GM21825 (cell line): Measurements from ENCODE around the gene HSD11B2.

ENCODE experiments used
- ATAC-seq: cut with Tn5 transposase; IDR thresholded peaks from one replicate; pipeline ENCODE4 v1.9.1; 2021; ENCODE audit warnings: mild to moderate bottlenecking, moderate library complexity; ENCODE audit not compliant: unreplicated experiment

The HSD11B2 gene

DNA sequence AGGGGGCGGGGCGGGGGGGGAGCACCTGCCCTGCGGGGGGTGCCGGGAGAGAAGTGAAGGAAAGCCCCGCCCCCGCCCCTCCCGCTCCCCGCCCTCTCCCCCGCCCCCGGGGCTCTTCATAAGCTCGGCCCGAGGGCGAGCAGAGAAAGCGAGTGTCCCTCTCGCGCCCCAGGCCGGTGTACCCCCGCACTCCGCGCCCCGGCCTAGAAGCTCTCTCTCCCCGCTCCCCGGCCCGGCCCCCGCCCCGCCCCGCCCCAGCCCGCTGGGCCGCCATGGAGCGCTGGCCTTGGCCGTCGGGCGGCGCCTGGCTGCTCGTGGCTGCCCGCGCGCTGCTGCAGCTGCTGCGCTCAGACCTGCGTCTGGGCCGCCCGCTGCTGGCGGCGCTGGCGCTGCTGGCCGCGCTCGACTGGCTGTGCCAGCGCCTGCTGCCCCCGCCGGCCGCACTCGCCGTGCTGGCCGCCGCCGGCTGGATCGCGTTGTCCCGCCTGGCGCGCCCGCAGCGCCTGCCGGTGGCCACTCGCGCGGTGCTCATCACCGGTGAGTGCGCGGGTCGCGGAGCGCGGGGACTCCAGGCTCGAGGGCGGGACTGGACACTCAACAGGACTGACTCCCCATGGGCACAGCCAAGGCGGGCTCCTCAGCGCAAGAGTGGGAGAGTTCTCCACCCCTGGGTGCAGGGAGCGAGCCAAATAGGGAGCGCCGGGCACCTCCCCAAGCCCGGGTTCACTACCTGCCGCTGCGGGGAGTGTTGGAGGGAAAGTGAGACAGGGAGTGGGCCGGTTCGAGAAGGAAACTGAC, at the start of gene HSD11B2:
TSS of gene HSD11B2 (plus strand) at position 145 of the 798 bp plus-strand sequence. CDS start at position 273, 128 bp downstream.
- no peak for ATAC-seq

DNA sequence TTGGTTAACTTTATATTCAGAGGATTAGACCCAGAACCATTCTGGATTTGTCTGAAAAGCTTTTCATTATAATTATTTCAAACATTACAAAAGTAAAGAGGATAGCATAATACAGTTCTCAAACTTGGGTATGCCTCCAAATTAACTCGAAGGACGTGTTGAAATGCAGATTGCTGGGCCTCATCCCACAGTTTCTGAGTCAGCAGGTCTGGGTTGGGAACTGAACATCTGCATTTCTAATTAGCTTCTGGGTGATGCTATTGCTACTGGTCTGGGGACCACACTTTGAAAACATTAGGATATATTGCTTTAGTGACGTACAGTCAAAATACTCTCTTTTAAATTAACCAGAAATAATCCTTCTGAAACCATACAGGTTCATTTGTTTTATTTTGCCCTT, 47.6 kb upstream of the HSD11B2 start:
- ATAC-seq: no peak

DNA sequence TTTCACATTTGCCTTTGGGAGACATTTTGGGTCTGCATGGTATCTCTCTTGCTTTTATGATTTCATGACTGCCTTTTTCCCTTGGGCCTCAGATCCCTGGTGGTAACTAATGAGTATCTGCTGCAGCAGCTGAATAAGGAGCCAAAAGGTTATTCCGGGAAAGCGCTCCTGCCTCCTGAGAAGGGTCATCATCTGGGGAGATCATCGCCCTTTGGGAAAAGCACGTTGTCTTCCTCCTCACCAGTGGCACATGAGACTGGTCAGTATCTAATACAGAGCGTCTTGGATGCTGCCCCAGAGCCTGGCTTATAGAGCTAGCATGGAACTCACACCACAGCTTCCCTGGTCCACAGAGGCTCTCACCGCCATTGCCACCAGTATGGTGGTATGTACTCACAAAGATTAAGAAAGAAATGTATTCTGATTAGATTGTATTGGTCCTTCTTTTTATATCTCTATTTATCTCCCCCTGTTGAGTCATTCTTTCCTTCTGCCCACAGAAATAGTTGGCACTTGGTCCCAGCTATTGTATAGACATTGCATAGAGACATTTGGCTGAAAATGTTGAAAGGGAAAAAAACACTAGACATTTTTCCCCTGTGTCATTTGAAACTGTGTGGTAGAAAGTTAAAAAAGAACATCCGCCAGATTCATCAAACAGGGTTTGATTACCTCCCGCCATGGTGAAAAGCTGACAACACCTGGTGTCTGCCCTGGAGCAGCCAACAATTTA, 46.0 kb upstream of the HSD11B2 start:
- no peak for ATAC-seq

DNA sequence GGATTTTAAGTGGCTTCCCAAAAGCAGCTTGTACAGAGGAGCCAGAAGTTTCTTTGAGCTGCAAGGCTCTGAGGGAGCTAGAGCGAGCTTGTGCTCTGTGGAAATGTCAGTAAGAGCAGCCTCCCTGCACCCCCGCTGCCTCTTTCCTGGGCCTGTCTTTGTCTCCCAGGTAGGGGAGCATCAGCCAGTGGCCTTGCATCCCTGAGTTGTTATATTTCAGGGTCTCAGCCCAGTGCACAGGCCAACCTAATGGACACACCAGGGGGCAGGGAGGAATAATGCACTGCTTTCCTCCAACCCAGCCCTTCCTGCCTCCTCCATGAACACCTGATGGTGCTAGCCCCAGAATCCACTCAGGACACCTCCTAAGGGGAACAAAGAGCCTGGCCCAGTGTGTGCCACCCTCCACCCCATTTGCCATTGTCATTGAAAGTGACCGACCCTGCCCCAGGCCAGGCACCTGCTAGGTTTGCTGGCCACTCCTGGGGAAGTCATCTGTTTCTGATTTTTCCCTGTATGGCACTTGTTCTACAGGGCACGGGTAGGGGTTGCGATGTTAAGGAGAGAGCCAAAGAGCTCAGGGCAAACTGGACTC, 44.0 kb upstream of the HSD11B2 start:
- ATAC-seq: no peak

DNA sequence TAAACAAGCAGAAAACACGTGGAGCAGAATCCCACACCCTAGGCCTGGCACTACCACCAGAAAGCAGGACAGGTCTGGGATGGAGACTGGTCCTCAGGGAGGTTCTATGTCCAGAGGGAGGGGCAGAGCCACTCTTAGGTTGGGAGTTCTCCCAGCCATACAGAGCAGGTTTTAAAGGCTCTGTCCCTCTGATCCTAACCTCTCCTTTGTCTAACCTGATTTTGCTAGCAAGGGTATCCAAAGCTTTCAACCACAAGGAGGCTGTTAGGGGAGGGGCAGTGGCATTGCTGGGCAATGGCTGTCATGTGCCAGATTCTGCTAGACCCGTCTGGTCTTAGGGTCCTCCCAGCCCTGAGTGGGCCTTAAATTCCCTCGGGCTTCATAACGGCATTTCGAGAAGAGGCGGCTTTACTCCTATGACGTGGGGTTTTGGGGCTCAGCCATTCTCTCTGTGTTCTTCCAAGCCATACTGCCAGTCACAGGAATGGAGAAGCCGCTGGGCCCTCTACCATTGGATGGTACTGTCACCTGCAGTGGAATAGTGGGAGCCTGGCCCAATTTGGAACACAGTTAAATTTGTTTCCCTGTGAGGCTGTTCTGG, 43.3 kb upstream of the HSD11B2 start:
- no peak for ATAC-seq

DNA sequence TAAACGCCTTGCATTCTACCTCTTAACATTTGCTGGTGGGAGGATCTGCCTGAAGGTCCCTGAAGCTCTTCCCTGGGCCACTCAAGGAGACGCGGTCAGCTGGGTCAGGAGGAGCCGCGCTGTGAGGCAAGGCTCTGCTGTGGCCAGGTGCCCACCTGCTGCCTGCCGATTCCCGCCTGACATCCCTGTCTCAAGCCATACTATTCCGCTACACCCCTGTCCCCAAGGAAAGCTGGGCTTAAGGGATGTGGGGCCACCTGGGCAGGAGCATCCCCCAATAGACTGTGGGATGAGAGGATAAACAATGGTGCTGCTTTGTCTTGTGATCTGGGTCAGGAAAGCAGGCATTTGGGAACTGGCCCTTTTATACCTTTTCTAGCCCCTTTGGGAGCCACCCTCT, 42.7 kb upstream of the HSD11B2 start:
- ATAC-seq: no peak

DNA sequence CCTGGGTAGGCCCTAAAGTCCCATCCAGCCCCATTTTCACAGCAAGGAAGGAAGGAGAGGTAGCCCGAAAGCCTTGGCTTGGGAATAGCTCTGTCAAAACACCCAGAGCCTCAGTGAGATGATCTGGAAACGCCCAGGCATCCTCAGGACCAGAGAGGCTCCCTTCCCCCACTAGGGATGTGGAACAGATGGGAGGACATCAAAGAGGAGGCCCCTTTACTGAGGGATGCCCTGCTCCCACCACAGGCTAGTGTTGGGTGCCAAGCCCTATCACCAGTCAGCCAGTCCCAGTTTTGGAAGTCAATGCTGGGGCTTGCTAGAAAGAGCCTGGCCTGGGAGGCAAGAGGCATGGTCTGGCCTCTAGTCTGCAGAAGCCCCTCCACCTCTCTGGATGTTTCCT, 42.3 kb upstream of the HSD11B2 start:
- no peak for ATAC-seq

DNA sequence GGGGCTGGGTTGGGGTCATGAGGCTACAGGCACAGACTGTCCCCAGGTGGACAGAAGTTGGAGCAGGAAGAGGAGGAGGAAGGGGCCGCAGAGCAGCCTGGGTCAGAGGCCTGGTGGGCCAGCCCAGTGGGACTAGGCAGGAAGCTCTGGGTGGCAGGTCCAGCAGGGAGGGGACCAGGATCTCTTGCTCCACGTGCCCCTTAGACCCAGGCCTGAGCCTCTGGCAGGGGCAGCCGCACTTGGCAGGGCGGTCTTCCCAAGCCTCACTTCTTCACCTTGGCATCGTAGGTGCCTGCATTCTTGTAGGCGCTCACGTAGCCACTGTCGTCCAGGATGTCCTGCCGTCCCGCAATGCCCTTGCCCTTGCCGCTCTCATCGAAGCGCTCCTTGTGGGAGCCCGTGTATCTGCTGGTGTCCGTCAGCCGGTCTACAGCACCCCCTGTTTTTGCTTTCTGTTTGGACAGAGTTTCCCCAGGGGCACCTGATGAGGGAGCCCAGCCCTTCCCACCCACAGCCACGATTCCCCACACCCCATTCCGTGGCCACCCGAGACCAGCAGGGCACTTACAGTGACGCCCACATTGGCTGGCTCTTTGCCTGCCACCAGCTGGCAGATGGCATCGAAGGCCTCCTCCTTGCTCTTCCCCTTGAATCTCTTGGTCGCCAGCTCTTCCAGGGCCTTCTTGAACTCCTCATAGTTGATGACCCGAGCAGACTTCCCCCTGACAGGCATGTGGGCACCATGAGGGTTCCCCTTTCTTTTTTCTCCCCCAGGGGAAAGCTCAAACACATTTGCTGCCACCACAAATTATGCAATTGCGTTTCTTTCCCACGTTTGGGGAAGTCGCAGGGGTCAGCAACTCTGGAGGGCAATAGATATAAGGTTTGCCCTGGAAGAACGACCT, 40.8 kb upstream of the HSD11B2 start:
- no peak for ATAC-seq

DNA sequence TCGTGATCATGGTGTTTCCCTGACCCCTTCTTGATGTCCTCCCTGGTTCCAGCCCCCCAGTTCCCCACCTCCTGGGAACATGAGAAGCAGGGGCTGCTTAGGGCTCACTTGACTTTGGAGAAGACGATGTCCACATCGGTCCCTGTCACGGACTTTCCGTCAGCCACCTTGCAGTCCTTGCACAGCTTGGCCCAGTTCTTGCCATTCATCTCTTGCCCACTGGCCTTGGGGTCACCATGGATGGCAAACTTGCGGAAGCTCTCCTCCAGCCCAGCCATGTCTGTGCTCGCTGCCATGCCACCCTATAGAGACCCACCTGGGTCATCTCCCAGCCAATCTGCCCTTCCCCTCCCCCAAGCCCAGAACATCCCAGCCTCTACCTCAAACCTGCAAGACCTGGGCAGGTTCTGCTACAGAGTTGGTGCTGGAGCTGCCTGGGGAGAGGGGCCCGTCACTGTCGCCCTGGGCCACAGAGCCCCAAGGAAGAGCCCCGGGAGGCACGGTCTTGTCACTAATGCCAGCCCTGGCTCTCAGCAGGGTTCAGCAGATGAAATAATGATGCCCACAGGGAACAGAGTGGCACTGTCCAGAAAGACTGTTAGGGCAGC, 40.0 kb upstream of the HSD11B2 start:
- ATAC-seq: no peak

DNA sequence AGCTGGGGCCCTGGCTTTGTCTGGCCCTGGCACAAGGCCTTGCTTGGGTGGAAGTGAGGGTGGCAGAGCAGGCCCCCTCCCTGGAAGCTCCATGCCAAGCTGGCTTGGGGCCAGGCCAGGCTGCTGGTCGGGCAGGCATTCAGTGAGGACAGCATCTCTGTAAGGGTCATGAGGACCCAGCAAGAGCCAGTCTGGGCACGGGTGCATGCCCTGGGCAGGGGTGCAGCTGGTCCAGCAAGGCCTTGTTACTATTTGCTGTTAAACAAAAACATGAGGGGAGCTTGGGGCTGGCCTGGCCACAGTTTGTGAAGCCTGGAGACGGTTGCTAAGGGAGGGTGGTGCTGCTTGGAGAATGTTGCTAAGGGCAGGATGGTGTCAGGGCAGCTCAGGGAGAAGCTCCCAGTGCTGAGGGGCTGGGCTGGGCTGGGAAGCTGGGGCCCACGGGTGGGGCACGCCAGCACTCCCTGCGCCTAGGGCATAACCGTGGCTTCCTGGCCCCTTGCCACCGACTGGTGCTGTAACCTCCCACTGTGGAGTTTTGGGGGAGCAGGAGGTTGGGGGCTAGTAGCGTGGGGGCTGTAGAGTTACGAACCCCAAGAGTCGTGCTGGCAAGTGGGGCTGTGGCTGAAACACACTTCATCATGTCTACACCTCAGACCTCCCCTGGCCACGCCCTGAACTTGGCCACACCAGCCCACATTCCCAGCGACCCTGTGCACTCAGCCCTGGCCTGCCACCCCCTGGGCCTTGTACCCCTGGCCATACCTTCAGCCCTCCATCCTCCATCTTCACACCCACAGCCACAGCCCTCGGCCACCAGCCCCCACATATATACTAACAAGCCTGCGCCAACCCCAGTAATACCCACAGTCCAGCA, 39.3 kb upstream of the HSD11B2 start:
- ATAC-seq: no peak

DNA sequence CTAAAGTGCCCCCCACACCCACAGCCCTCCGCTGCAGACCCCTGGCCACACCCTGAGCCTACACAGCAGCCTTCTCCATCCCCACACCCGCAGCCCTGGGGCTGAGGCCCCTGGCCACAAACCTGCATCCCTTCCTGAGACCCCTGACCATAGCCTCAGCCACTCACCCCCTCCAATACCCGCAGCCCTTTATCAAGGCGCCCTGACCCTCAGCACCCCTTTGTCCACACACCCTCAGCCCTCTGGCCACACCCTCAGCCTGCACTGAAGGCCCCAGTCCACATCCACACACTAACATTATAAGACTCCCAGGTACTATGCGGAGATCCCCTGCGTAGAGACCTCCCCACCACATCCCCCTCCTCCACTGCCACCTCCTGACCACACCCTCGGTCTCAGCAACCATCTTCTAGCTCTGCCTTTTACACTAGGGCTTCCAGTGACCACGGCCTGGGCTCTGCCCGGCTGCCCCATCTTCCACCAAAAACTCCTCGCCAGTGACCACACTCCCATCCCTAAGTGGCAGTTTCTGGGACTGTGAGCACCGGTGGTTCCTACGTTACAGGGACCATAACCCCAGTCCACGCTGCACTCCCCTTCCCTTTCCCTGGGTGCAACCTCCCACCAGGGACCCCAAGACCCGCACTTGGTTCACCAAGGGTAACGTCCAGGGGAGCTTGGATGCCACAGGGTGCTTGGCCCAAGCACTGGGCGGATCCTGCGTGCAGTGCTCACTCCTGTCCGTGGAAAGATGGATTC, 38.4 kb upstream of the HSD11B2 start:
- ATAC-seq: no peak

DNA sequence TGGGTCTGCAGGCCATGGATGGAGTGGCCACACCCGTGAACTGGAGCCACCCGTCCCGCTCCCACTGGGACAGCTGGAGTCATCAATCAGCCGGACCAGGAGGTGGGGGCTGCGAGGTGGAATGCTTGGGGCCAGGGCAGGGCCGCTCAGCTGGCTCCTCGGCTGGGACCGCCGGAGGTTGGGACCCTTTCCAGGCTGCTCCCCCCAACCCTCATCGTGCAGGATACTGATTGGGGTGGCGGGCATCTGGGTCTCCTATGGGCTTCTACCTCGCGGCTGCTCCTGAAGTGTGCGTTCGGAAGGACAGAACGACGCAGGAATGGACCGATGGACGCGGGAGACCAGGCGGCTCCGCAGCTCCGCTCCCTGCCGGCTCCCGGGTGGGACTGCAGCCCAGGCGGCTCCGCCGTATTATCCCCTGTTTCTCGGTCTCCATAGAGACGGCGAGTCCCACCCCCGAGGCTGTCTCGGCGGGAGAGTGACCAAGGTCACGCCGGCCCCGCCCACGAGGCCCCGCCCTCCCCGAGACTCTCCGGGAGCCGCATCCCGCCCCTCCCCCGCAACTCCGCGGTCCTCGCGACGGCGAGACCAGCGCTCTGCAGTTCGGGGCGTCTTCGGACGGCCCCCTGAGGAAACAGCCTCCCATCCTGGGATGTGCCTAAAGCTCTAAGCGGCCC, 37.7 kb upstream of the HSD11B2 start, which contains the start of gene TPPP3:
TSS of gene TPPP3 (minus strand) at position 388 of the 677 bp plus-strand sequence. CDS start 2,387 bp downstream, outside the sequence.
- ATAC-seq: no peak

DNA sequence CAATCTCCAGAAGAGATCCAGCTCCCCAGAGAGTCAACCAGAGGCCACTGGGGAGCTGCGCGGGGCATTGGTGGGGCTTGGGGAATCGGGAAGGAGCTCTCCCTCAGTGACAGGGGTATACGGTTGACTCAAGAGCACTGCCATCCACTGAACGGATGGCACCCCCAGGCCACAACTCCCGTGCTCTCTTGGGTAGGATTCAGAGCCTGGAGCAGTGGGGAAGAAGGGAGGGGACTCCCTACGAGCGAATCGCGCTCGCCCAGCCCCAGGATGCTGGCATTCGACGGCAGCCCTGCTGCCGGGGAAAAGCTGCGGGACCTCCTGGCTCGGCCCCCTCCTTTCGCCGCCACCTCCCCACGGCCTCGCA, 37.1 kb upstream of the HSD11B2 start:
- no peak for ATAC-seq

DNA sequence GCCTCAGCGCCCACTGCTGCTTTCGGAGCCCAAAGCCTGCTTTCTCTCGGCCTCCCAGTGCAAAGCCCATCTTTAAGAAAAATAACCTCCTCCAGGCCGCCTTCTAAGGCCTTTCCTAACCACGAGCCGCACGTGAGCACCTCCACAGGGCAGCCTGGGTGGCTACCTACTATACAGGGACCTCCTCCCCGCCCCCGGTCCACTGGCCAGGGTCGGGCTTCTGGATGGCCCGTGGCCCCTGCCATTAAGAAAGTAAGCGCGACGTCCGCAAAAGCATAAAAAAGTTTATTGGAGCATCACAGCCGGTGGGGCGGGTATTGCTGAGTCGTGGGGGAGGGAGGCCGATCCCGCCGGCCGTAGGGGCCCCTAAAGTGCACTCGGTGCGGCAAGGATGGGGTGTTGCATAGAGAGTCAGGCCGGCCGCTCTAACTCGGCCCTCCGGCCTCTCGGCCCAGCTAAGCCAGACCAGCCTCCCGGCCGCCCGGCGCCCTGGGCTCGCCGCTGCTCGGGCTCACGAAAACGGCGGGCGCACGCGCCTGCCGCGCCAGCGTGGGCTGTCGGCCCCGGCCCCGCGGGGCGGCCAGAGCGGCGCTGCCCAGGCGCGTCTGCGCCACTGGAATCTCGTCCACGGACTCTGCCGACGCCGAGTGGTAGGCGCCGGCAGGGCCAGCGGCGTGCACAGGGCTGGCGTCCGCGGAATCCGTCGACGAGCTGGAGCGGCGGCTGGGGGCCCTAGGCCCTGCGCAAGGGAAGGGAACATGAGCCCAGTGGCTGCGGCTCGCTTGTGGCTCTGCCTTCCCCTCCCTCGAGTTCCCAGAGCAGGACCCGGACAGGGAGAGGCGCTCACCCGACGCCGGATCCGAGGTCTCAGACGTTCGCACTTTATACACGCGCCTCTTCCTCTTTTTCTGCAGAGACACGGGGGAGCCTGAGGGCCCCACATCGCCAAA, 36.5 kb upstream of the HSD11B2 start:
- no peak for ATAC-seq

DNA sequence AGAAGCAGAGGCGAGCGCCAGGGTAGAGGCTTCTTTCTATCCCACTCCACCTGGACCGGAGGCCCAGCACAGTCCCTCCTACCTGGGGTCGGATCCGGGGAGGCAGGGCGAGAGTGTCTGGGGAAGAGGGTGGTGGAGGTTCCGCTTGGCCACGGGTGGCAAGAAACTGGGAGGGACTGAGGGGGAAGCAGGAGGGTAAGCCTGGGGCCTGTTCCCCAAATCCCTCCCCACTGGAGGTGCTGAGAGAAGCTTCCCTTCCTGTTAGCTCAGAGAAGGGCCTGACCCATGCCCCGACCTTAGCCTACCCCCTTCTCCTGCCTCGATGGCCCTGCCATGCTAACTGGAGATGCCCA, 35.8 kb upstream of the HSD11B2 start:
- ATAC-seq: no peak

DNA sequence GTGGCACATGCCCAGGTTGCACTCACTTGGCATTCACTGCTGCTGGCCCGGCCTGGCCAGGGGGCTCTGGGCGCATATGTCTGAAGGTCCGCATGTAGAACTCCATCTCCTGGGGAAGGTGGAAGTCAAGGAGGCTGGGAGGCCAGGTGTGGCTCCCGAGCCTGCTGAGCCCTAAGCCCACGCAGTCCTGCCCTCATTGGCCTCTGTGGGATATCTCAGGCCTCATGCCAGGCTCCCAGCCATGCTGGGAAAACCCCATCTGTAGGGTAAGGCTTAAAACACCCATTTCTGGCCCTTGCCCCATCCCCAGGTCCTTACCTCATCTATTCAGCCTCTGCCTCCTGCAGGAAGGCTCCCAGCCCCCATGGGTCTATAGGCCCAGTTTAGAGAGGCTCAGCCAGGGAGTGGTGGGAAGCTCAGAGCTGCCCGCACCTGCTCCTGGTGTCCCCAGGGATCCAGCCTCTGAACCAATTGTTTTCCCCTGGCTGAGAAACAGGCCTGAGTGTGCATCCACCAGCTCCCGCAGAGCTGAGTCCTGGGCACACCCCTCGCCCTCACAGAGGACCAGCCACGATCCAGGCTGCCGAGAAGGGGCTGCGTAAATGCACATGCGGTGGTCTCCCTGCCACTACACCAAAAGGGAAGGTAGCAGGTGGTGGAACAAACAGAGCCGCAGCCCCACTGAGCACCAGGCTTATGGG, 35.3 kb upstream of the HSD11B2 start:
- ATAC-seq: no peak
